HG03520 (cell line): Measurements from ENCODE around the gene OR5AC2.

Source experiments
- ATAC-seq: cut with Tn5 transposase; IDR thresholded peaks from one replicate; pipeline ENCODE4 v1.9.1; 2021; ENCODE audit warnings: mild to moderate bottlenecking, moderate library complexity; ENCODE audit not compliant: unreplicated experiment

The OR5AC2 gene

GRCh38 chr3:98086873-98087272 is at the start of gene OR5AC2:
OR5AC2 (plus strand) TSS chr3:98087173; CDS start chr3:98087173, 0 bp downstream.
- no peak for ATAC-seq

GRCh38 chr3:98038286-98038685 is 48.7 kb upstream of the OR5AC2 start:
- no peak for ATAC-seq

GRCh38 chr3:98038876-98039275 is 48.1 kb upstream of the OR5AC2 start:
- no peak for ATAC-seq

GRCh38 chr3:98039322-98040024 is 47.5 kb upstream of the OR5AC2 start:
- peak; percentile 93 for ATAC-seq

- ATAC-seq = no peak
These were observed 45.6 kb upstream of the OR5AC2 start for GRCh38 chr3:98041350-98041749.

GRCh38 chr3:98048586-98048985 is 38.4 kb upstream of the OR5AC2 start:
- ATAC-seq = no peak

- no peak for ATAC-seq
These were observed 37.7 kb upstream of the OR5AC2 start for GRCh38 chr3:98049271-98049670.

GRCh38 chr3:98056035-98056434 is 30.9 kb upstream of the OR5AC2 start:
- ATAC-seq = no peak

- ATAC-seq = no peak
These were observed 29.3 kb upstream of the OR5AC2 start for GRCh38 chr3:98057631-98058030.

GRCh38 chr3:98058244-98058960 is 28.6 kb upstream of the OR5AC2 start:
- ATAC-seq = no peak

- no peak for ATAC-seq
These were observed 18.1 kb upstream of the OR5AC2 start for GRCh38 chr3:98068824-98069223.

GRCh38 chr3:98070840-98071239 is 16.1 kb upstream of the OR5AC2 start:
- ATAC-seq = no peak

GRCh38 chr3:98073486-98073885 is 13.5 kb upstream of the OR5AC2 start:
- no peak for ATAC-seq

GRCh38 chr3:98095882-98096281 is 8.9 kb downstream of the OR5AC2 start:
- no peak for ATAC-seq

- ATAC-seq = no peak
These were observed 12.9 kb downstream of the OR5AC2 start for GRCh38 chr3:98099848-98100247.

- ATAC-seq = no peak
These were observed 21.2 kb downstream of the OR5AC2 start for GRCh38 chr3:98108162-98108561.

GRCh38 chr3:98109807-98110549 is 23.0 kb downstream of the OR5AC2 start:
- no peak for ATAC-seq

- no peak for ATAC-seq
These were observed 23.6 kb downstream of the OR5AC2 start for GRCh38 chr3:98110550-98110908.

- ATAC-seq = no peak
These were observed 27.3 kb downstream of the OR5AC2 start for GRCh38 chr3:98114264-98114663.

GRCh38 chr3:98115717-98116116 is 28.7 kb downstream of the OR5AC2 start:
- no peak for ATAC-seq

- no peak for ATAC-seq
These were observed 43.4 kb downstream of the OR5AC2 start, which contains the start of gene OR5H1 for GRCh38 chr3:98130421-98130820. OR5H1 (plus strand) TSS chr3:98130721; CDS start chr3:98132698, 1,977 bp downstream.

GRCh38 chr3:98136631-98137030 is 49.7 kb downstream of the OR5AC2 start:
- ATAC-seq = no peak
